Ramos (cell line): Measurements from ENCODE around the gene CDKL1.
"Not testable (repeated sequence)": the region's sequence is repeated elsewhere in the genome, so short reads cannot be mapped to it uniquely, and the experiment has no call there.

Experiments used
- in situ Hi-C: fragments of 300-500 bp; cut with MboI; formaldehyde crosslinking; loops from one replicate; pipeline ENCODE4 v1.14.3; 2022; ENCODE audit warnings: low sequenced_read_pairs; ENCODE audit not compliant: unreplicated experiment

The CDKL1 gene

GRCh38 chr14:50339178-50339804, 57.4 kb downstream of the CDKL1 start:
- in situ Hi-C loops, result no loop called here

- in situ Hi-C loops, result no loop called here
These were observed 58.1 kb downstream of the CDKL1 start for GRCh38 chr14:50338587-50338986.

- in situ Hi-C loops, result no loop called here
These were observed 60.5 kb downstream of the CDKL1 start for GRCh38 chr14:50335989-50336824.

- in situ Hi-C loops, result no loop called here
These were observed 61.3 kb downstream of the CDKL1 start for GRCh38 chr14:50335389-50335788.

GRCh38 chr14:50334211-50334610, 62.5 kb downstream of the CDKL1 start:
- in situ Hi-C loops, result no loop called here

GRCh38 chr14:50333014-50333509, 63.6 kb downstream of the CDKL1 start:
- in situ Hi-C loops, result no loop called here

- in situ Hi-C loops, result no loop called here
These were observed 65.1 kb downstream of the CDKL1 start for GRCh38 chr14:50331596-50331995.

GRCh38 chr14:50321009-50321660, 75.5 kb downstream of the CDKL1 start:
- in situ Hi-C loops, result loop anchor here (5.0 kb wide), 1 partner anchor 206 kb away; no protein-coding TSS in a partner anchor

GRCh38 chr14:50320283-50320682, 76.4 kb downstream of the CDKL1 start:
- in situ Hi-C loops, result loop anchor here (5.0 kb wide), 1 partner anchor 207 kb away; no protein-coding TSS in a partner anchor

GRCh38 chr14:50319721-50320120, 77.0 kb downstream of the CDKL1 start:
- in situ Hi-C loops, result loop anchor here (5.0 kb wide), 1 partner anchor 208 kb away; no protein-coding TSS in a partner anchor

GRCh38 chr14:50319293-50319692, 77.4 kb downstream of the CDKL1 start:
- in situ Hi-C loops, result no loop called here

GRCh38 chr14:50318031-50318626, 78.6 kb downstream of the CDKL1 start:
- in situ Hi-C loops, result no loop called here

- in situ Hi-C loops, result not testable (repeated sequence)
These were observed 82.6 kb downstream of the CDKL1 start for GRCh38 chr14:50314098-50314497.

- in situ Hi-C loops, result no loop called here
These were observed 84.0 kb downstream of the CDKL1 start for GRCh38 chr14:50312734-50313054.

GRCh38 chr14:50311972-50312733, 84.5 kb downstream of the CDKL1 start, which contains the start of the genes DMAC2L and L2HGDH:
Gene DMAC2L, plus strand, starts transcription at chr14:50312324. Its CDS starts 9,164 bp downstream, at chr14:50321488.
Gene L2HGDH, minus strand, starts transcription at chr14:50312229. Its CDS starts 79 bp downstream, at chr14:50312150.
- in situ Hi-C loops, result no loop called here

- in situ Hi-C loops, result no loop called here
These were observed 85.2 kb downstream of the CDKL1 start for GRCh38 chr14:50311337-50311971.

GRCh38 chr14:50310445-50310844, 86.2 kb downstream of the CDKL1 start:
- in situ Hi-C loops, result no loop called here

GRCh38 chr14:50308363-50308915, 88.2 kb downstream of the CDKL1 start:
- in situ Hi-C loops, result no loop called here
